DMS153 treated with DMSO at 0.1 percent for 48 hours (cell line): ENCODE data around the gene TSPAN3.

ENCODE experiments used
- DNase-seq: peaks from one replicate; lab custom pipeline; 2025; ENCODE audit not compliant: unreplicated experiment; lab: John Stamatoyannopoulos, UW

The TSPAN3 gene

GRCh38 chr15:77070495-77071304, at the start of gene TSPAN3:
TSPAN3 (minus strand) TSS chr15:77071109; CDS start chr15:77070954, 155 bp downstream.
- DNase-seq: peak; percentile 43

GRCh38 chr15:77120576-77120975, 49.7 kb upstream of the TSPAN3 start:
- DNase-seq: no peak

GRCh38 chr15:77119446-77119845, 48.5 kb upstream of the TSPAN3 start:
- DNase-seq: no peak

- no peak for DNase-seq
These were observed 48.0 kb upstream of the TSPAN3 start for GRCh38 chr15:77118882-77119321.

GRCh38 chr15:77115179-77115578, 44.3 kb upstream of the TSPAN3 start:
- DNase-seq: no peak

- no peak for DNase-seq
These were observed 42.1 kb upstream of the TSPAN3 start for GRCh38 chr15:77112838-77113504.

DNA sequence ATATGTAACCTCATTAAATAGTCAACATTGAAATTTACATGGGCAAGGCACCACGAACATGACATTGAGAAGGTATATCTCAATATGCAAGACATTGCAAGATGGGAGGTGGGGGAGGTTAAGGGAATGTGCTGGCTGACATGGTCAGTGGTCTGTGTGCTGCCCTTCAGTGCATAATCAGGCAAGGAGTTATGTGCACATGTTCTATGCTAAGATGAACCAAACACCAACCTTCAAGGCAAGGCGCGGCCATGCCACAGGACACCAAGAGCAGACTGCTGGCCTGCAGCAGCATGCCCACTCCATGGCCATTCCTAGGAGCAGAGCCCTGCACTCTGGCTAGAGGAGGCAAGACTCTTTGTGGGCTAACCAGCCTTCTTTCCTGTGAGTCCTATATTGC, 40.9 kb upstream of the TSPAN3 start:
- no peak for DNase-seq

DNA sequence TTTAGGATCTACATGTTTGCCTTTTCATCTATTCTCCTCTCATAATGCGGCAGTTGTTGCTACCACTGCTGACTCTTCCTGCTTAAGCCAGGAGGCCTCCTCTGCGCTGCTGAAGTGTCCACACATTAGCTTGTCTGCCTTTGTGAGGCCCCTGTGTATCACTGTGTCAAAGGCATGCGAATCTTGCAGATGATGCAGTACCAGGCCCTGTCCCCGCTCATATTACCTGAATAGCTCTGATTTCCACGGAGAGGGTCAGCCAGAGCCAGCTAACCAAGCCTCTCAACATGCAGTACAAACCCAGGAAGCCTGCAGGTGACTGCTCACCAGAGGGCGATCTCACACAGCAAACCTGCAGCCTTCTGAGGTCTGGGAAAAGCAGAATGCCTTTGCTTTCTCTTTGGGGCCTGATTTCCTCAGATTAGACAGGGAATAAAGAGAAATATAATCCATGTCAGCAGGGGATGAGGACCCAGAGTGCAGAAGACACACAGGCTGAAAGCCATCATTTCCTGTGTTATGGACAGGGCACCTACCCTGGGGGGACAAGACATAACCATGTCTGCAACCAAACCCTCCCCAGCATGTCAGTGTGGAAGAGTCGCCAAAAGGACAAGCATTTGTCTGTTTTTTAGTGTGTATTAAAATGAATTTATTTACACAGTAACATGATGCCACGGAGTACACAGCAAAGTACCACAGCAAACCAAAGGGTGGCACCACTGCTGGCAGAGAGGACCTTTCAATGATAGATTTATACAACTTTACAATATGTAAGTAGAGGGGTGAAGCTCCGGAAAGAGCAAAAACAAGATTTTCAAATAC, 36.8 kb upstream of the TSPAN3 start:
- peak; percentile 9 for DNase-seq

DNA sequence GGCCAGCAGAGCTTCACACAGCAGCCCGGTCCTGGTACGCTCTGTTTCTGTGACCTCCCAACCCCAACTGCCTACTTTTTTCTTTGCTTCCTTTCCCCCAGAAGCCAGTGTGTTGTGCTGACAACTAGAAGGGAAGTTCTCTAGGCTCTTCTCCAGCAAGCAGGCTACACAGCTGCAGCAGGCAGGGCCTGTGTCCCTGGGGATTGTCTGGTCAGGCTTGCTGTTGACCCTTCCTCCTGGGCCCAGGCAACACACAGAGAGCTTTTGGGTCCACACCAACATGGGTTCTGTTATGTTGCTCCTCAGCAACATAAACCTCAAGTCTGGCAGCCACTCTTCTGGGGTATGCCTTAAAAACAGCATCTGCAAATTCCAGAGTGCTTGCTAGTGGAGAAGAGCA, 36.2 kb upstream of the TSPAN3 start:
- no peak for DNase-seq

DNA sequence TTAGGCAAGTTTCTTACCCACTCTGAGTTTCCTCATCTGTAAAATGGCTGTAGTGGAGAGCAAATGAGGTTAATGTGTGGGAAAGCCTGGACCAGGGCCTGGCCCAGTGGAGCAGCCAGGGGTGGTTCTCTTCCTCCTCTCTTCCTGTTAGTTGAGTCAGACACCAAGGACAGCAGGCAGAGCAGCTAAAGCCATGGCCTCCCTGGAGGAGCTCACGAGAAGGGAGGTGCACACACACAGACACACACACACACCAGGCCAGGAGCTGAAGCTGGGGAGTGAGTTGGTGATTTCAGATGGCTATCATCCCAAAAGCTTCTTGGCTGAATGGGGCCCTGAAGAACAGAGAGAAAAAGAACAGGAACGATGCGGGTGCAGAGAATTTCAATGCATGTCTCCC, 33.2 kb upstream of the TSPAN3 start:
- no peak for DNase-seq

DNA sequence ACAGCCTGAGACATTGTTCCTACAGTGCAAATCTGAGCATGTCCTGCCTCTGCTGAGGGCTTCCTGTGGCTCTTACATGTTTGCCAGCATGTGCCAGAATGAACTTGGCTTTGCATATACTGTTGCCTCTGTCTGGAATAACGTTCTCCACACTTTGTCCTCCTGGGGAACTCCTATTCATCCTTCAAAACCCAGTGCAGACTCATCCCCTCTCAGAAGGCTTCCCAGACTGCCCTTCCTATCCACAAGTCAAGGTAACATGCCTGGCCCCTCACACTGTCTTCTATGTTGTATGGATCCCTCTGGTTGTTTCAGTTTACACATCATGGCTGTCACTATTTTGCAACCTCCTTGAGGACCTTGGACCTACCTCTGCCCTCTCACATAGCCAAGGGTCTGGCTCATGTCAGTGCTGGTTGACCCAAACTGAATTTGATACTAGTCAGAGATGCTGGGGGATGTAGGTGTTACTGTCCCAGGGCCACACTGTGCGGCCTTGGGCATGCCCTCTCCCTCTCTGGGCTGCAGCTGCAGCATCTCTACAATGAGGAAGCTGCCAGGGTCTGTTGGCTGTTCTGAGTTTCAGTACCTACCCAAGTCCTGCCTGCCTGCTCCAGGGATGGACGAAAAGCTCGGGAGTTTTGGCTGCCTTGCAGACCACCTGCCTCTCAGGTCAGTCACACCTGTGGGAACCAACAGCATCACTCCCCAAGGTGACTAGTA, 29.0 kb upstream of the TSPAN3 start:
- no peak for DNase-seq

DNA sequence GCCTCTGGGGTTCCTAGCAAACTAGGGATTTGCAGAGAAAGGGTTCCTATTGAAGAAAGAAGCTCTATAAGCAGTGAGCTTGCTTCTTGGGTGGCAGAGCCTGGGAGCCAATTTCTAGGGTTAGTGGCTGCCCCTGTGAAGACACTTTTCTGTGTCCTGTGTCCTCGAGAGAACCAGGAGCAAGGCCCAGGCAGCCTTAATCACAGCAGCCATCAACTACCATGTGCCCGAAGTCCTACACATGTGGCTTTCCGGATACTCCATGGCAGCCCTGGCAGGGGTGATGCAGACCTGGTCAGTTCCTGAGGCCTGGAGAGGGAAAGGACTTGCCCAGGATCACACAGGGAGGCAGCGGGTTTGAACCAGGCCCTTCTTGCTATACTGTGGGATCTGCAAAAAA, 27.7 kb upstream of the TSPAN3 start:
- DNase-seq: no peak

- DNase-seq: no peak
These were observed 27.0 kb upstream of the TSPAN3 start for GRCh38 chr15:77097921-77098320.

DNA sequence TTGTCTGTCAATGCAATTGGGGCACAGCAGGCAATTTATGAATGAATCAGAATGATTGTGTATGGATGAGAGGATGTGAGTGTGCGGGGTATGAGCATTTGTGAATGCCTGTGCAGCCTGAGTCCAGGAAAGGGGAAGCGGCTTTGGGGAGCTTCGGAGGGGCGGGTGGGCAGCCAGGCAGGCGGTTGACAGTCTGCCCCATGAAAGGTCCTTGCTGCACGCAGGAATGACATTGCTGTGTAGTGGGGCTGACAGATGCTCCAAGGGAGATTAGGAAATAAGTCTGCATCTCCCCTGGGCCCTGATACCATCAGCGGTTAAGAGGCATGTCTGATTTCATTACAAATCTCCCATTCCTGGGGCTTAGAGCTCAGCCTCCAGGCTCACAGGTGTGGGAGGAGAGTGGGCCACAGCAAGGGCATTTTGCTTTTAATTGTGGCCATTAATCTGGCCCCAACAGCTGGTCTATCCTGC, 26.4 kb upstream of the TSPAN3 start:
- DNase-seq: no peak

DNA sequence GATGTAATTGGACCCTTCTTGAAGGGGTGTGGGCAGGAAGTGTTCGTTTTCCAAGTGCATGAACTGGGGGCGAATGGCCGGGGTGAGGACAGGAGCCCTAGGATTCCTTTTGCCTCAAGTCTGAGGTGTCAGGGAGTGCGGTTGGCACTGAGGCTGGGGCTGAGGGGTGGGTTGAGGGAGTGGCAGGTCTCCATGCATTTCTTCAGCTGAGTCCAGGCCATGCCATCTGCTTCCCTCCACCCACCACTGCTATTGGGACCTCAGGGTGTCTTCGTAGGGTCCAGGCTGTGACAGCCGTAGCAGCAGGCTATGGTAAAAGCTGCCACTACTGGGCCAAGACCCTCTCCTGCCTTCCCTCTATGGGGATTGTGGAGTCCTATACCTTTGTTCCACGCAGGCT, 25.6 kb upstream of the TSPAN3 start:
- no peak for DNase-seq

DNA sequence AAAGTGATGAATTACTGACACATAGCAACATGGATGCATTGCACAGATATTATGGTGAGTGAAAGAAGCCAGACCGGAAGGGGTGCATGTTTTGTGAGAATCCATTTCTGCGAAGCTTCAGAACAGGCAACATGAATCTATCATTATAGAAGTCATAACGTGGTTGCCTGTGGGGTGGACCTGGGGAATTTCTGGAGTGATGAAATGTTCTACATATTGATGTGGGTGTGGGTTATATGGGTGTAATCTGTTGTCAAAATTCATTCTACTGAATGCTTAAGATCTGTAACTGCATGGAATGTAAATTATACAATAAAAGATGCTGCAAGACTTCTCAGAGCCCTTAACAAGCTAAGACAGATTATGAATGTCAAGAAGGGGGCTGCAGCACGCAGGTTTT, 25.2 kb upstream of the TSPAN3 start:
- no peak for DNase-seq

DNA sequence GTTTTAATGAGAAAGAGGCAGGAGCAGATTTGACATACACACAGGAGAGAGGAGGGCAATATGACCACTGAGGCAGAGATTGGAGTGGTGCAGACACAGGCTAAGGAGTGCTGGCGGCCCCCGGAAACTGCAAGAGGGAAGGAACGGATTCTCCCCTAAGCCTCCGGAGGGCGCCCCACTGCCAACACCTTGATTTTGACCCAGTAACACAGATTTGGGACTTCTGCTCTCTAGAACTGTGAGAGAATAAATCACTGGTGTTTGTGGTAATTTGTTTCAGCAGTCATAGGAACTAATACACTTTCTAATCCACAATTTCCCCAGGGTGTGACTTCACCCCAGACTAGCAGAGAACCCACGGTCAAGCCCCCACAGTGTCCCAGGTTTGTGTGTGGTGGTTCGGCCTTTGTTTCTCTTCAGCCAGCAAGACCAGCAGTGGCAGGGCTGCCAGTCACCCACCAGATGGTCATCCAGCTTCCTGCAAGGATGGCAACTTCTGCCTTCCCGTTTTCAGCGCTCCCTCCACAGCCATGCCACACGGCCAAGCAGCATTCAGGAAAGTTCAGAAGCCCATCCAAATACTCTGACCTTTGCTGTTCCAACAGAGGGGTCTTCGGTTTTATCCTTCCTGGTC, 23.6 kb upstream of the TSPAN3 start:
- no peak for DNase-seq

DNA sequence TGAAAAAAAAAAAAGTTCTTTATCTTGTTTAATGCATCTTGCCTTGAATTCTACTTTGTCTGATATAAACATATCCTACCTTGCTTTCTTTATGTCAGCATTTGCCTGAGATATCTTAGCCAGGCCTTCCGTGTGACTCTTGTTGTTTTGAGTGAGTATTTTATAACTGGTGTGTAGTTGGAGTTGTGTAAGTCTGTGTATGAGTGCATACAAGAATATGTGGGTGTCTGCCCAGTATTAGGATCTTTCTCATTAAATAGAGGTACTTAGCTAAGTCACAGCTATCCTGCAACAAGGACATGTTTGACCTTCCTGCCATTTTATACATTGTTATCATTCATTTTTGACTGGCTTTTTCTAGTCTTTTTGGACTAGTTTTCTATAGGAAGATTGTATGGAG, 22.5 kb upstream of the TSPAN3 start:
- DNase-seq: no peak

DNA sequence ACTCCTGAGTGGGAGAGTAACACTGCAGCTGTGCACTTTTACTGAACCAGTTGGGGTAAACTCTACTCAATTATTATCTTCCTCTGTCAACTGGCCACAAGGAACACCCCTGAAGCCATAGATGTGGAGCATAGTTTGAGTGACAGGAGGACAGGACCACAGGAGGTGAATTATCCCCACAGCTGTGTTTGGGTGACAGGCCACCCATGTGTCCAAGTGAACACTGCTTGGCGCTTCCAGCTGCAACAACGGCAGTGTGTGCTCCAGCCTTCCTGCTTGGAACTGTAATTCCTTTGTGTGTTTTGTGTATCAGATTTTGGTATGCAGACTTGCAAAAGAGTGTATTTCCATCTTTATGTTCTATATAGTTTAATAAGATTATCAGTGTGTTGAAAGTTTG, 20.2 kb upstream of the TSPAN3 start:
- DNase-seq: no peak

DNA sequence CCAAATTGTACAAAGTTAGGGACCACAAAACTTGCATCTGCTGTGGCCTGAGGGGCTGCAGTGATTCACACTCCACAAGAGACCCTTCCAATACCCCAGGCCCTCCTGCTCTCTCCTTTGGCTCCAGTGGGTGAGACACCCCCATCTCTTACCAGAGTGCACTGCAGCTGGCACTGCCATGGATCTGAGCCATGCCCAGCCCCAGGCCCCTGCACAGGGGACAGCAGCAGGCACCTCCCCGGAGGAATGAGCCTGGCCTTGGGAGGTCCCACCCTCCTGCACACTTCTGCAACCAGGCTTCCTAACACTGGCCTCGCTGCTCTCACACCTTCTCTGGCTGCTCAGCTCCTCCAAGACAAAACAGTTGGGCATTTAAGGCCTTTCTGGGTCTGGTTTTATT, 16.3 kb upstream of the TSPAN3 start:
- DNase-seq: no peak
